Mesodermal cell (in vitro differentiated cells): ENCODE results near the gene SLC7A4.
"Not testable (repeated sequence)": the region's sequence is repeated elsewhere in the genome, so short reads cannot be mapped to it uniquely, and the experiment has no call there.

Source experiments
- H3K27ac ChIP-seq: 2 replicates; pipeline ENCODE4 v1.7.0; 2013; ENCODE audit warnings: mild to moderate bottlenecking, low read depth, low read length, moderate library complexity; ENCODE audit not compliant: severe bottlenecking
- H3K36me3 ChIP-seq: 2 replicates; pipeline ENCODE4 v1.7.1; 2013; ENCODE audit warnings: mild to moderate bottlenecking, low read length, moderate library complexity; ENCODE audit not compliant: control insufficient read depth, insufficient read depth
- H3K4me1 ChIP-seq: one replicate; pipeline ENCODE4 v1.7.1; 2013; ENCODE audit warnings: mild to moderate bottlenecking, low read length; ENCODE audit not compliant: insufficient read depth, control insufficient read depth, poor library complexity, severe bottlenecking
- H3K4me3 ChIP-seq: 2 replicates; pipeline ENCODE4 v1.7.0; 2013; ENCODE audit warnings: low read length, control low read depth, mild to moderate bottlenecking; ENCODE audit not compliant: insufficient read depth, poor library complexity, severe bottlenecking; ENCODE audit errors: extremely low read depth
- H3K9me3 ChIP-seq: 2 replicates; pipeline ENCODE4 v1.7.1; 2013; ENCODE audit warnings: mild to moderate bottlenecking, low read length, moderate library complexity; ENCODE audit not compliant: control insufficient read depth
- WGBS, 2 experiments: methylation state at CpG; one replicate each; pipeline ENCODE4 v1.1.5; 2013; ENCODE audit warnings: missing lambda C conversion rate in 2 of 2; ENCODE audit not compliant: insufficient coverage in 2 of 2; 5-methylcytosine and 5-hydroxymethylcytosine counted together

Gene SLC7A4

DNA sequence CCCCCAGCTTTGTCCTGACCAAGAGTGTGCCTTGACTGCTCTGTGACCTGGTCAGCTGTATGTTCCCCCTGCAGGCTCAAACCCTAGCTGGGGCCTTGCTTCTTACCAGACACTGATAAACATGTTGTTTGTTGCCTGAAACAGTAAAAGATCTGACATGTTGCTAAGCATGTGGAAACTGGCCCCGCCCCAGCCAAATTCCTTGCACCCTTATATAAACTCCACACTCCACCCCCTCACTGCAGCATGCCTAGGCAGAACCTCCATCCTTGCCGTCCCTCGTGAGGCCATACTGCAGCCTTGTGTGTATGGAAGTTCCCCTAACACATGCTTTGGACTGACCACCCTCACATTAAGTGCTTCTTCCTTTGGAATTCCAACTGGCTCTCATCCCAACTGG lies 40.7 kb upstream of the SLC7A4 start:
- H3K27ac ChIP-seq, result no peak overlapping the region
- WGBS, 2 experiments, result 96 to 97% methylated on average over 3 of the region's 3 CpGs
- no peaks in the 10 kb centered on the region for H3K36me3 ChIP-seq
- H3K9me3 ChIP-seq, result no peaks in the 10 kb centered on the region
- H3K4me1 ChIP-seq, result peaks cover 6% of the 10 kb centered on the region
- H3K4me3 ChIP-seq, result no peak overlapping the region

DNA sequence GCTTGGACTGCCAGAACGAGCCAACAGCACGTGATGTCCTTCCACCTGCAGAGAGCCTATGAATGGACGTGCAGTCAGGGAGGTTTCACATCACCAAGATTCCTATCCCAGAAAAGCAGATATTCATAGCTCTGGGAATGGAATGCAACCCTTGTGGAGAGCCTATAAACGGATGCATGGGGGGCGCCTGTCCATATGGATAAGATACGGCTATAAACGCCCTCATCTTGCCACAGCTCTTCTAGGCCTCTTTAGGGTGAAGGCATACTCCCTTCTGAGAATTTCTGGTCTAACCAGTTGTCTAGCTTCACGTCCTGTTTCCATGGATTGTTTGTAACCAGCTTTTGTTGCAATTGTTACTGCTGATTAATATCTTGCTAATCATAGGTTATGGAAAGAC lies 39.4 kb upstream of the SLC7A4 start:
- H3K4me3 ChIP-seq, H3K27ac ChIP-seq, H3K9me3 ChIP-seq, H3K4me1 ChIP-seq, H3K36me3 ChIP-seq: not testable (repeated sequence)
- 100% methylated on average over 1 to 2 of the region's 8 CpGs for WGBS, 2 experiments

DNA sequence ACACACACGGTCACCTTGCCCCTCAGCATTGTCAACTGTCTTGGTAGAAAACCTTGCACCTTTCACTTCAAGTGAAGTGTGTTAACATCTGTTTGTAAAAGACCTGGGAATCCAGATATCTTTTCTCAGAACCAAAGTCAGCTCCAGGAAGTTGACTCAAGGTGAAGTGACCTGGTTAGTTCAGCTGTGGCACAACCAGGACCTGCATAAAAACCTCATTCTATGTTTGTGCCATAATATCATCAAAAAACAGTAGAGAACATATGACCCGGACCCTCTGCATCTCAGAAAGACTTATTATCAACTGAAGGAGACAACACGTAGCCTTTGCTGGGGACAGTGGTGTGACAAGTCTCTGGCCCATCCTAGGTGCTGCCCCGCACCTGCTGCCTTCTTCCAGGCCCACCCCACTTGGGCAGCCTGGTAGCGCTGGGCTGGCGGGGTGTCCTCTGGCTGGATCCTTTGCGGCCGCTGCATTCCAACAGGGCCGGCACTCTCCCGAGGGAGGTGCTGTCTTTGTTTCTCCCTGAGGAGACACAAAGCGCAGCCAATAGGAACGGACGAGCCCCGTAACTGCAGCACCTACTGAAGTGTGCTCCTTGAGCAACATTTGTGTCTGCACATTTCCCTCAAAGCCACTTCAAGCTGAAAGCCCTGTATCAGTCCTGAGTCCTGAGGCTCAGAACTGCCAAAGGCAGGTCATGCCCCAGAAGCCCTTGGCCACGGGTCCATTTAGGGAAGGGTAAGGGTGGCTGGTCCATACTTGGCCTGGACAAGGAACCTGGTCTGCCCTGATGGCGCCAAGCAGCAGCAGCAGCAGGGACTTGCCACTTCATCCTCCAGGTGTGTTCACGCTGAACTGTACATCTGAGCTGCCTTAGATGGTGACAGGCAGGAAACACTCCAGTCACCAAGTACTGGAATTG lies 38.6 kb upstream of the SLC7A4 start:
- Histone ChIP-seq H3K27ac (no peak overlapping the region), H3K9me3 (no peaks in the 10 kb centered on the region), H3K4me1 (peaks cover 6% of the 10 kb centered on the region), H3K4me3 (no peak overlapping the region), H3K36me3 (no peaks in the 10 kb centered on the region)
- WGBS, 2 experiments, result 86 to 89% methylated on average over 16 of the region's 17 CpGs

DNA sequence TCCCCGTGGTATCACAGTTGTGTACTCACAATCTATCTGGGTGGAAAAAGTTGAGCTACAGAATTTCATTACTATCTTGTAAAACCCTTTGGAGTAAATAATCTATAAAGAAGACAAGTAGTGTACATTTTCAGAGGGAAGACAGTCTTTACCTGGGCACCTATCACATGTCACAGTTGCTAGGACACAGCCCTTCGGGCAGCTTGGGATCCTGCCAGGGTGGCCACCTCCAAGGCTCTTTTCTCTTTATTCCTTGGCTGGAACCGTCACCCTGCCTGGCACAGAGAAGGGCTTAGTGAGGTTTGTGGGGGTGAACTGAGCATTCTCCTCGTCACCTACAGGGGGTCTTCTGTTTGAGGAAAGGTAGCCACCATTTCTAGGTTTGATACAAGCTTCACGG lies 37.0 kb upstream of the SLC7A4 start:
- H3K4me1 ChIP-seq, result peaks cover 3% of the 10 kb centered on the region
- H3K27ac ChIP-seq, result no peak overlapping the region
- WGBS, 2 experiments, result 87 to 96% methylated on average over 3 of the region's 5 CpGs
- no peaks in the 10 kb centered on the region for H3K36me3 ChIP-seq
- no peak overlapping the region for H3K4me3 ChIP-seq
- no peaks in the 10 kb centered on the region for H3K9me3 ChIP-seq

DNA sequence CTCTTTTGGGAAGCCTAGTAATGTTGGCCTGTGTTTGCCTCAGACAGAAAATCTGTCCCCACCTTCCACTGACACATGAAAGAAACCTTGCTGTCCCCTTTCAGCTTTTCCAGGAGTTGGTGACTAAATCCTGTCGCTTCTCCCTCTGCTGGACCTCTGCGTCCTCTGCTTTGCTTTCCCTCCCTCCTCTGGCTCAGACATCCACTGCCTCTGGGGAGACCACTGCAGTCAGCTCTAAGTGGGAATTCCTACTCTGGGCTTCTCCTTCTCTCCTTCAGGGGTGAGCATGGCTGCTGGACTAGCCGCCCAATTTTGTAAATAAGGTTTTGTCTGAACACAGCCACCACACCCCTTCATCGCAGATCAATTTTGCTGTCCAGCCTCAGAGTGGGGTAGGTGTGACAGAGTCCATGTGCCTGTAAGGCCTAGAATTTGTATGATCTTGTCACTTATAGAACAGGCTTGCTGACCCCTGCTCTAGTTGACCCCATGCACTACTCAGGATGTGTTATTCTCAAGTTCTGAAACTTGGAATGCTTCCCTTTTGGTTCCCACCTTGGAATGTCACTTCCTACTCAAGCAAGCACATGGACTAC lies 36.4 kb upstream of the SLC7A4 start:
- H3K9me3 ChIP-seq, result no peaks in the 10 kb centered on the region
- H3K36me3 ChIP-seq, result no peaks in the 10 kb centered on the region
- no peak overlapping the region for H3K4me3 ChIP-seq
- WGBS, 2 experiments, result 50 to 51% methylated on average over 1 to 2 of the region's 4 CpGs
- H3K27ac ChIP-seq, result no peak overlapping the region
- no peaks in the 10 kb centered on the region for H3K4me1 ChIP-seq

DNA sequence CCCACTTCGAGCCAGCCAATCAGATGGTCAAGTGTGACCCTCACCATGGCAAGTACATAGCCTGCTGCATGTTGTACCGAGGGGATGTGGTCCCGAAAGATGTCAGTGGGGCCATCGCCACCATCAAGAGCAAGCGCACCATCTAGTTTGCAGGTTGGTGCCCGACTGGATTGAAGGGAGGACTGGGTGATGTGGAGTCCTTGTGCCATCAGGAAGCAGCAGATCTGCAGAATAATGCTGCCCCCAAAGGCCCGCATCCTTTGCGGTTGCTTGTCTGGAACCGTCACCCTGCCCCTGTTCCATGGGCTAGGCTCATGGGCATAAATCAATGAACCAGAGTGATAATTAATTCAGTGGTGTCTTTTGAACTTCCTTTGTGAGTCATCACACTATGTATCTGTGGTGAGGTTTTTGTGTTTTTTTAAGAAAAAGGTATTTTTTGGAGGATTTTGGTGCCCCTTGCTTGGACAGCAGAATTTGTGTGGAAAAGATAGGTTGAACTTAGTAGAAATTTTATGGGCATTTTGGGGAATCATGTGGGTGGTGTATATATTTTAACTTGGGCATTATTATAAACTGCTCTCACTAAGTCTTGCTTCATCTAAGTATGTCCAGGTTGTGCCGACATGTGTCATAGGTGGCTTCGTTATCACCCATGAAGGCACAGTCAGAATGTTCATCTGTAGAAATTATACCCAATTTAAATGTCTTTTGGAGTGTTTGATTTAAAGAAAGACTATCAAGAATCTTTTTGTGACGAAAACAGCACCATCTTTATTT lies 35.7 kb upstream of the SLC7A4 start:
- Histone ChIP-seq H3K4me3 (no peak overlapping the region), H3K9me3 (no peaks in the 10 kb centered on the region), H3K36me3 (no peaks in the 10 kb centered on the region), H3K27ac (no peak overlapping the region), H3K4me1 (no peaks in the 10 kb centered on the region)
- 91 to 96% methylated on average over 9 of the region's 12 CpGs for WGBS, 2 experiments

DNA sequence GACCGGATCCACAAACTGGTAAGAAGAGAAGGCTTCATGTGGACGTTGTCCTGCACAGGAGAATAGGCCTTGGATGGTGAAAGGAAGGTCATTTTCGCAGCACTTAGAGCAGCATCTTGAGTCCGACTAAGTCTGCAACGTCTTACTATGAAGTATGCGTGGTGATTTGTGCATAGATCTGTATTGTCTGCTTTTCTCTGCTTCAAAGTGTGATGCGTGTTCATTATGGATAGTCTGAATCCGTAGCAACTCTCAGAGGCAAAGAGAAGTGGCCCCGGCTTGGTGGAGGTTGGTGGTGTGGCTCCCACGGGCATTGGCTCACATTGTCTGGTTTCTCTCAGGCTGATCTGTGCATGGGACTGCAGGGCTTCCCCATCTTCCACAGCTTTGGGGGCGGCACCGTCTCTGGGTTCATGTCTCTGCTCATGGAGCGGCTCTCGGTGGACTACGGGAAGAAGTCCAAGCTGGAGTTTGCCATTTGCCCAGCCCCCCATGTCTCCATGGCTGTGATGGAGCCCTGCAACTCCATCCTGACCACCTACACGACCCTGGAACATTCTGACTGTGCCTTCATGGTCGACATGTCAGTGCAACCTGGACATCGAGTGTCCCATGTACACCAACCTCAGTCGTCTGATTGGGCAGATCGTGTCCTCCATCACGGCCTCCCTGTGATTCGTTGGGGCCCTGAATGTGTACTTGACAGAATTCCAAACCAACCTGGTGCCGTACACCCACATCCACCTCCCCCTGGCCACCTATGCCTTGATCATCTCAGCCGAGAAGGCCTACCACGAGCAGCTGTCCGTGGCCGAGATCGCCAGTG lies 34.9 kb upstream of the SLC7A4 start:
- Histone ChIP-seq H3K9me3 (no peaks in the 10 kb centered on the region), H3K4me3 (no peak overlapping the region), H3K36me3 (no peaks in the 10 kb centered on the region), H3K4me1 (no peaks in the 10 kb centered on the region), H3K27ac (no peak overlapping the region)
- WGBS, 2 experiments, result 94 to 95% methylated on average over 18 to 23 of the region's 28 CpGs

DNA sequence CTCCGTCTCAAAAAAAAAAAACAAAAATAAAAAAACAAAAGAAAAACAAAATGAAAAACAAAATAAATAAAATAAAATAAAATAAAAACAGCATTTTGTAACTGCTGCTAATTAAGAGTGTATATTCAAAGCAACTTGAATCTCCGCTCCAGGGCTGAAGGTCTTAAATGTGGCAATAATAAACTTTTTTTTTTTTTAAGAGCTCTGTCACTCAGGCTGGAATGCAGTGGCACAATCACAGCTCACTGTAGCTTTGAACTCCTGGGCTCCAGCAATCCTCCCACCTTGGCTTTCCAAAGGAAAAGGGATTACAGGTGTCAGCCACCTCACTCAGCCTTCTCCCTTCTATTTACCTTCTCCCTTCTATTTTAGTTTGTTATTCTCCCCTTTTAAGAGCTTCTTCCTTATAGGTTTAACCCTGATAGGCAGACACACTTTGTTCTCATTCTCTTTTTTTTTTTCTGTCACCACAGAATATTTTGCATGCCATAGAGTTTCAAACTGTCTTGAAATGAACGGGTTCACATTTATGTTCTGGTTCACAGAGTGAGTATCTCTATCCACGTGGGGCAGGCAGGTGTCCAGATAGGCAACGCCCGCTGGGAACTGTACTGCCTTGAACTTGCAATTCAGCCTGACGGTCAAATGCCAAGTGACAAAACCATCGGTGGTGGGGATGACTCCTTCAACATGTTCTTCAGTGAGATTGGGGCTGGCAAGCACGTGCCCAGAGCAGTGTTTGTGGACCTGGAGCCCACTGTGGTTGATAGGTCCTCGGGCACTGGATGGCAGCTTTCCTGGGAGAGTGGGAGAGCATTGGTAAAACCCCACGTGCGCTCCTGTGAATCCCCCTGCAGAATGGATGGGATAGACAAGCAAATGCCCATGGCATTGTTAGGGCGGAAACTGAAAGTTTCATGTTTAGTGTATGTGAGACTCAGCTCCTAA lies 32.8 kb upstream of the SLC7A4 start:
- Histone ChIP-seq H3K4me1 (no peaks in the 10 kb centered on the region), H3K27ac (no peak overlapping the region), H3K36me3 (no peaks in the 10 kb centered on the region), H3K4me3 (no peak overlapping the region), H3K9me3 (no peaks in the 10 kb centered on the region)
- 78 to 80% methylated on average over 8 to 11 of the region's 13 CpGs for WGBS, 2 experiments

DNA sequence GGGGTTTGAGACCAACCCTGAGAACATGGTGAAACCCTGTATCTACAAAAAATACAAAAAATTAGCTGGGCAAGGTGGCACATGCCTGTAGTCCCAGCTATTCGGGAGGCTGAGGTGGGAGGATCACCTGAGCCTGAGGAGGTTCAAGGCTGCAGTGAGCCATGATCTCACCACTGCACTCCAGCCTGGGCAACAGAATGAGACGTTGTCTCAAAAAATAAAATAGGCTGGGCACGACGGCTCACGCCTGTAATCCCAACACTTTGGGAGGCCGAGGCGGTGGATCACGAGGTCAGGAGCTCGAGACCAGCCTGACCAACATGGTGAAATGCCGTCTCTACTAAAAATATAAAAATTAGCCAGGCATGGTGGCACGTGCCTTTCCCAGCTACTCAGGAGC lies 32.1 kb upstream of the SLC7A4 start:
- not testable (repeated sequence) for H3K27ac ChIP-seq, H3K36me3 ChIP-seq, H3K4me3 ChIP-seq, H3K4me1 ChIP-seq, H3K9me3 ChIP-seq
- 88 to 93% methylated on average over 10 of the region's 11 CpGs for WGBS, 2 experiments
